A204.1 (cell line): ENCODE measurements around the gene HDC.

ENCODE experiments used
- FAIRE-seq: peaks from 2 replicates; lab custom pipeline; 2012; peaks lifted over from hg19 to GRCh38; lab: Jason Lieb, UNC

Gene HDC

DNA sequence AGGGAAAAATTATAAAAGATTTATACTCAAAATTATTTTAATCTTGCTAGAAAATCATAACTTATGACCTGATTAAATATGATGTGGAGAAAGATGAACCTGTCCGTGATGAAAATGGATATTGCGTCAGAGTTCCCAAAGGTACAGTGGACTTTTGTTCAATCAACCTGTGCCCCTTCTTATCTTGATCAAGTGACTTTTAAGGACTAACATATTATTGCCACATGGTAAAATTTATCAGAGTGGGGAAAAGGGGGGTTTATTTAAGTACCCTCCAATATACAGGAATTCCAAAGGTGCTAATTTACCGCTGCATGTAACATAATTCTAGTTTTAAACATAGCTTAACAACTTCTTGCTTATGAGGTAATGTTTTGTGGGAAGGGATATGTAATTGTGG lies 39.6 kb downstream of the HDC start:
- no peak for FAIRE-seq

DNA sequence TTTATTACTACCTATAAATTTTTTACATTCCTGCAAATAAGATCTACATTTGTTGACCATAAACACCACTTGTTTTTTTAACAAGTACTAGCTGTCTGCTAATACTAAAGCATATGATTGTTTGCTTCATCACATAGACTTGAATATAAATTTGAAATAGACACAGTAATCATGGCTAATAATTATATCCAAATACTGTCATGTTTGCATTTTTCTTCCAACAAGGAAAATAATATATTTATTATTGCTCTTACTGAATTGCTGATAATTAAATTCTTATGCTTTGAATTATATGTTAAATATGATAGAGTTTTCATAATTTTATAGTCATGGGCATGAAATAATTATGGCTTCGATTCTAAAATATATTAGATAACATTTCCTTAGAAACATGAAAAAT lies 40.5 kb downstream of the HDC start:
- no peak for FAIRE-seq

DNA sequence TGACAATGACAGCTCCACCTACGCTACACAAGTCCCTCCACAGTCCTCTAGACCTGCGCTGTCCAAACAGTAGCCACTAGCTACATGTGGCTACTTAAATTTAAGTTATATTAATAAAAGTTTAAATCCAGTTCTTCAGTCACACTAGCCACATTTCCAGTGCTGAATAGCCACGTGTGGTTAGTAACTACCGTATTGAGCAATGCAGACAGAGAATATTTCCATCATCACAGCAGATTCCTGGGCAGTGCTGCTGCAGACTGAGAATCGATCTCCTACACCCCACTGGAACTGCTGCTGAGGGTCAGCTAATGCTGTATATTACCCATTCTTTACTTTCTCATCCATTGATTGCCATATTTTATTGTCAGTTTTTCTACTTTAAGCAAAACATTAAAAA lies 40.9 kb downstream of the HDC start:
- FAIRE-seq = no peak

DNA sequence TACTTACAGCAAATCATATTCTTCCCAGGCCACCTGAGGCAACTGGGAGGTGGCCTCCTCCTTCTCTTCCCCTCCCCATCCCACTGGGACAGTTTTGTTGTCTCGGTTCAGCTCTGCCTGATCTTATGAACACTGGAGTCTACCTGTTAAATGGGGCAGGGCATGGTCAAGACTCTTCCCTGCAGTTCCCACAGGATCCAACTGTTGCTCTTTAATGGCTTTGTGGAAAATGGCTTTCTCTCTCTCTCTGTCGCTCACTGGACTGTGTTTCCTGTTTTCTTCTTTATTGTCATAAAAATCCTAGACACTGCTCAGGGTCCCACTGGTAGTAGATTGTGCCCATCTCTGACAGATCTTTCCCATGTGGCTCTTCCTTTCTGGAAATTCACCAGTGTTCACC lies 43.3 kb downstream of the HDC start:
- FAIRE-seq = no peak

DNA sequence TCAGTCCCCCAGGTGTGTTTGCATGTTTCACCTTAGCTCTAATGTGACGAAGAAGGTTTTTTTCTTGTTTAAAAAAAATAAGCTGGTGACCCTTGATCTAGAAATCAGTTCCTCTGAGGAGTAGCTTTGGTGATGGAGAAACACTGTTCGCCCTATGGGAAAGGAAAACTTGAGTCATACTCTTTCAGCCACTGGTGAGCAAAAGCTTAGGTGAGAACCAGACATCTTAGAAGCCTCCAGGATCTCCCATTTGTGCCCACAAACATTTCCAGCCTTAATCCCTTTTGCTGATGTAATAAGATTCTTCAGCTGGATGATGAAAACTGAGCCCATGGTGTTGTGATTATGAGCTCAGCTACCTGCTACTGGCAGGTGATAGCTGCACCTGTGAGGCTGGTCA lies 45.7 kb downstream of the HDC start:
- no peak for FAIRE-seq

DNA sequence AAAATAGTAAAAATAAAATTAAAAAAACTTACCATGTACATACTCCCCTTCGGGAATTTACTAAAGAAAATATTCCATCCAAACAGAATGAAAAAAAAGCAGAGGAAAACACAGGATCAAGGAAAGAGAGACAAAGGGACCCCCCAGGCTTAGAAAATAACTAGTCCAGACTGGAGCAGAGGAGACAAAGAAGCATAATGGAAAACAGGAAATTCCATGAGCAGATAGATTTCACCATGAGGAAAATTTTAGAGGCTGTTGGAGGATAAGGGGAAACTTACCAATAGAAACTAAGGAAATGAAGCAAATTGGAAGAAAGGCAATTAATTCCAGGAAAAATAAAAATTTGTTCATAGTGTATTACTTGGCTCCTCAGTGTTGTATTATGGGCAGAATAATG lies 46.8 kb downstream of the HDC start:
- no peak for FAIRE-seq

DNA sequence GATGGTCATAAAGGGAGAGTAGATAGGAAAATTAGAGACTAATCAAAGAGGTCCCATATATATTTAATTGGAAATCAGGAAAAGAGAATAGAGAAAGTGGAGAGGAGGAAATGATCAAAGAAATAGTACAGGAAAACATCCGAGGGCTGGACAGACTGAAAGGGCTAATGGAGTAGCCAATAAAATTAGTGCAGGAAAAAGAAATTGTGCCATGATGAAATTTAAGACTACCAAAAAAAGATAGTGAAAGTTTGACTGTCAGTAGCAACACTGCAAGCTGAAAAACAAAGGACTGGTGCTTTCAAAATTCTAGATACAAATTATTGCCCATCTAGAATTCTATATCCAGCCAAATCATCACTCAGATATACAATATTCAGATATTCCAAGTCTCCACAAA lies 47.2 kb downstream of the HDC start:
- no peak for FAIRE-seq

DNA sequence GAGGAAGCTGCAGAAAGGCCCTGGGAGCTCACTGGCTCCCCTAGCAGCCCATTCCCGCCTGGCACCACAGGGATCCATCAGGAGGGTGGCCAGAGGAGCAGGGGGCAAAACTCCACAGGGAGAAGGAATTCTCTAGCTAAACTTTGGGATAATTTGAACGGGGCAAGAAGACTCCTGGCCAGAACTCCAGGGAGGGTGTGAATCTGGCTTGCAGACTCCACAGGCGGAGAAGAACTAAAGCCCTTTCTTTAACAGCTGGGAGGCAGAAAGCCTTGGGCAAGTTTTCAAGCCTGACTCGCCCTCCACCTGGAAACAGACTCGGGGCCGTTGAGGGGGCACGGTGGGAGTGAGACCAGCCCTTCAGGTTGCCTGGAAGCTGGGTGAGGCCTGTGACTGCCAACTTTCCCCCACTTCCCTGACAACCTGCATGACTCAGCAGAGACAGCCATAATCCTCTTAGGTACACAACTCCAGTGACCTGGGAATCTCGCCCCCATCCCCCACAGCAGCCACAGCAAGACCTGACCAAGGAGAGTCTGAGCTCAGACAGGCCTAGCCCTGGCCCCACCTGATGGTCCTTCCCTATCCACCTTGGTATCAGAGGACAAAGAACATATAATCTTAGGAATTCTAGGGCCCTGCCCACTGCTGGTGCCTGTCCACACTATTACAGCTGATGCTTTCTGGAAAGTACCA lies 54.9 kb downstream of the HDC start:
- no peak for FAIRE-seq

DNA sequence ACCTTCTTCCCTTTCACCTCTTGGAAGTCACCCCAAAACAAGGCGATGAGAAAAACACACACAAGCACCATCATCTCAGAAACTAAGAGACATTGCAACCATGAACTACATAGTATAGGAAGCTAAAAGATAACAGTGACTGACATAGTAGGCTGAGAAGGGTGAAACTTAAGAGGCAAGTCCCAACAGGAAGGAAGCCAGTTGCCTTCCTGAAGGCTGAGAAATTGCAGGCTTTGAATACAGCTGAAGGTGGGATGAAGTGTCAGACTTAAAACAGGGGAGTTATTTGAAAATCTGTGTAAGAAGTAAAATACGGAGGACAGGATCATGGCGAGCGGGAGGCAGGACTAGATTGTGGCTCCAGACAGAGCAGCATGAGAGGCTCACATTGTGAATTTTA lies 55.7 kb downstream of the HDC start:
- no peak for FAIRE-seq

DNA sequence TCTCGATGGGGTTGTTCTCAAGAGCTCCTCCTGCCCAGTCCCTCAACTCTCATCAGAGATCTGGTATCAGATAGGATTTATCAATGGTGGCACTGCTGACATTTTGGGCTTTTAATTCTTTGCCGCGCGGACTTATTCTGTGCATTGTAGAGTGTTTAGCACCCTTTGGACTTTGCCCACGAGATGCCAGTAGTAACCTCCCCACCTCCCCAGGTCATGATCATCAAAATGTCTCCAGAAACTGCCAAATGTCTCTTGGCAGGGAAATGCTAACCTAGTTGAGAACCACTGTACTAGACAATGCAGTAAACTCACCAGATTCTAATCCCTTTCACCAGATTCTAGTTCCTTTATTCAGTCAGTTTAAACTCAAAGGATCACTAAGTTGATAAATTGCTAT lies 59.5 kb downstream of the HDC start:
- no peak for FAIRE-seq

DNA sequence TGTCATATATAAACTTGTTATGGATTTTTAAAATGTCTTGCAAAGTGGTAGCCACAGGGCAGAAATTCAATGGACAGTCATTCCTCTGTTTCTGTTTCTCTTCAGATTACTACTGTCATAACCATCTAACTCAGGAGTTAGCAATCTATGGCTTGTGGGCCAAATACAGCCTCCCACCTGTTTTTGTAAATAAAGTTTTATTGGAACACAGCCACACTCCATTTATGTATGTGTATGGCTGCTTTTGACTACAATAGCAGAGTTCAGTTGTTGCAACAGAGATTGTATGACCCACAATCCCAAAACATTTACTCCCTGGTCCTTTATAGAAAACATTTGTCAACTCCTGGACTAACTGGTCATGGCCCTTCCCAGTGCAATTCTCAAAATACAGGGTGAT lies 63.5 kb downstream of the HDC start:
- no peak for FAIRE-seq

DNA sequence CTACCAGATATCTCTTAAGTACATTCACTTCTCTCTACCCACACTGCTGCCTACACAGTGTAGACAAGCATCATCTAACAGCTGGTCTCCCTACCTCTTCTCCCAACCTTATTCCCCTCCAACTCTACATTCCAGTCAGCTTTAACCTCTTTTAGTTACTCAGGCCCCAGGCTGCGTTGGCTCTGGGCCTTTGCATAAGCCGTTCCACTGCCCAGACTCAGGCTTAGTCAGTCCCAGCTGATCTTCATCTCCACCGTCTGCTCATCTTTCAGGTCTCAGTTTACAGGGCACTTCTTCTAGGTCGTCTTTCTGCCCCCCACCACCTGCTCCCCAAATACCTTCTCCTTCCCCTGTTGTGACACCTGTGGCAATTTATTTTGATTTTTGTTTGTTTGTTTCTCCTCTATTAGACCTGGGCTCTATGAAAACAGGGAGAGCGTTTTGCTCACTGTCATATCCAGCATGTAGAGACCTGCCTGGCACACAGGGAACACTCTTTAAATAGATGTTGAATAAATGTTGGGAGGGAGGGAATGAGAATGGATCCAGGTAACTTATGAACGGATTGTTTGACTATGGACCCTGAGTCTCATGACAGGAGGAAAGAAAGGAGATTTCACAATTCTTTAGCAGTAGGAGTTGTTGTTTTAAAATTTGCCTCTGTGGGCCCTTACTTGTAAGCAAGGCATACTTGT lies 72.5 kb downstream of the HDC start:
- FAIRE-seq = no peak

DNA sequence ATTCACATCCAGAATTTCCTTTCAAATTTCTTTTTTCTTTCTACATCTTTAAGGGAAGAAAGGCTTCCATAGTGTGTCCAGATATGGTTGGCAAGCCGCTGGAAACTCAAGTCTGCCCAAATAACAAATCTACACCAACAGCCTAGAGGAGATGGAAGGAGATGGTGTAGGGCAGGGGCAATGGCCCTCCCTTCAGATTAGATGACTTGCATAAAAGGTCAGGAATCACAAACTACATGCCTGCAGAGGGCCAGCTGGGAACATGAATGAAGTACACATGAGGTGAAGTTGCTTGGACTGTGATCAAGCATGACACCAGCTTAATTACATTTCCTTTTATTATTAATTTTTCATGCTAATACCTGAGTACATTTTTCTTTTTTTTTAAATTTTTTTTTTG lies 73.4 kb downstream of the HDC start:
- no peak for FAIRE-seq
